Loucy (cell line): ENCODE data around the gene PRSS38.

Experiments used
- H2AFZ ChIP-seq: fragments of 200-600 bp; sonication (generic); 2 replicates; pipeline ENCODE4 v1.6.0; 2016; ENCODE audit warnings: antibody characterized with exemption, mild to moderate bottlenecking, low read length, moderate library complexity
- H3F3A ChIP-seq: fragments of 200-600 bp; 2 replicates; pipeline ENCODE4 v1.6.0; 2016; ENCODE audit warnings: antibody characterized with exemption, low read depth, mild to moderate bottlenecking
- H3K27me3 ChIP-seq: fragments of 200-600 bp; sonication (generic); 2 replicates; pipeline ENCODE4 v1.6.1; 2014; ENCODE audit warnings: low read length, mild to moderate bottlenecking; ENCODE audit not compliant: insufficient read depth, poor library complexity, severe bottlenecking
- H3K36me3 ChIP-seq: fragments of 200-600 bp; sonication (generic); 2 replicates; pipeline ENCODE4 v1.6.1; 2016; ENCODE audit warnings: low read length; ENCODE audit not compliant: insufficient read depth
- H3K4me1 ChIP-seq: fragments of 200-600 bp; sonication (generic); 2 replicates; pipeline ENCODE4 v1.5.1; 2014; ENCODE audit warnings: low read length, mild to moderate bottlenecking; ENCODE audit not compliant: insufficient read depth, poor library complexity, severe bottlenecking
- H3K4me2 ChIP-seq: fragments of 200-600 bp; sonication (generic); 2 replicates; pipeline ENCODE4 v1.6.0; 2014; ENCODE audit warnings: antibody characterized with exemption, low read length, low read depth, mild to moderate bottlenecking; ENCODE audit not compliant: poor library complexity, severe bottlenecking
- H3K4me3 ChIP-seq: fragments of 200-600 bp; sonication (generic); 2 replicates; pipeline ENCODE4 v1.5.1; 2014; ENCODE audit warnings: low read length, mild to moderate bottlenecking, mixed read lengths; ENCODE audit not compliant: poor library complexity, severe bottlenecking
- H3K79me2 ChIP-seq: fragments of 200-600 bp; sonication (generic); 2 replicates; pipeline ENCODE4 v1.6.1; 2014; ENCODE audit warnings: low read length; ENCODE audit not compliant: insufficient read depth
- H3K9ac ChIP-seq: fragments of 200-600 bp; sonication (generic); 2 replicates; pipeline ENCODE4 v1.6.0; 2014; ENCODE audit warnings: mild to moderate bottlenecking, low read depth, low read length, moderate library complexity; ENCODE audit not compliant: poor library complexity, severe bottlenecking
- H3K9me2 ChIP-seq: fragments of 200-600 bp; sonication (generic); replicated peaks from 2 replicates; pipeline ENCODE4 v1.6.1; 2016; ENCODE audit warnings: low read depth, low read length, mixed read lengths
- H3K9me3 ChIP-seq: fragments of 200-600 bp; sonication (generic); 2 replicates; pipeline ENCODE4 v1.6.1; 2014; ENCODE audit warnings: mild to moderate bottlenecking, antibody characterized with exemption, low read length, low read depth; ENCODE audit not compliant: insufficient read depth
- H4K20me1 ChIP-seq: fragments of 200-600 bp; sonication (generic); 2 replicates; pipeline ENCODE4 v1.6.0; 2014; ENCODE audit warnings: antibody characterized with exemption, low read length, mild to moderate bottlenecking; ENCODE audit not compliant: insufficient read depth, poor library complexity, severe bottlenecking
- CTCF ChIP-seq: fragments of 200-600 bp; sonication (generic); conservative IDR thresholded peaks from 2 replicates; pipeline ENCODE4 v1.5.1; 2014; ENCODE audit warnings: mild to moderate bottlenecking, antibody characterized with exemption, low read length
- EZH2phosphoT487 ChIP-seq: fragments of 200-600 bp; IDR thresholded peaks from 2 replicates; pipeline ENCODE4 v1.6.1; 2018; ENCODE audit warnings: antibody characterized with exemption, mild to moderate bottlenecking, moderate library complexity, borderline replicate concordance

The PRSS38 gene

DNA sequence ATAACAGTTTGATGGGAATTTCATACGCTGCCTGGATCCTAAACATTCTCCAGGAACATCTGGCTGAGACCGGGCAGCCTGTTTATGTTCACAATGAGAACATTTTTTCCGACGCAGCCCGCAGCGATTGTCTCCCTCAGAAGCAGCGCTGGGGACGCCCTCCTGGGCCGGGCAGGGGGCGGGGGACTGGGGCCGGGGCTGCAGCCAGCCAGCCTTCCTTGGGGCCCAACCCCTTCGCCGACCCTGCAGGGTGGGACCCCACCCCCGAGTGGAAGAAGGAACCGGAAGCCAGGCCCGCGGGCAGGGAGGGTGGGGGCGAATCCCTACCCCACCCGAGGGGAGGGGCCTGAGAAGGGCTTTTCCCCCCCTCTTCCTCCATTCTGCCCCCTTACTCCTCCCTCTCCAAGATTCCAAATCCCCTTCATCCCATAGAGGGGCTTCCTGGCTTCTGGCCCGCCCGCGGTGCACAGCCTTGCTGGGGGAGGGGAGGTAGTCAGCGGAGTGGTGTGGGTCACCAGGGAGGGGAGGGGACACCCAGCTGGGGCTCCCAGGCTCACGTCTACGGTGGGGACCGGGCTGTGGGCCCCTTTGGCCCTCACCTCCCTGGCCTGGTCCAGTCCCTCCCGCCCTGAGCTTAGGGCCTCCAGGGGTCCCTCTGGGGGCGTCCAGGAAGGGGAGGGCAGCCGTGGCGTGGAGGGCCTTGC lies 71.7 kb downstream of the PRSS38 start:
- no peaks in the 10 kb centered on the region for H3F3A ChIP-seq
- H3K9me3 ChIP-seq = no peaks in the 10 kb centered on the region
- no peaks in the 10 kb centered on the region for H4K20me1 ChIP-seq

GRCh38 chr1:227887697-227888403 lies 72.4 kb downstream of the PRSS38 start:
- Histone ChIP-seq H3K4me2 (no peak overlapping the region), H3K4me1 (no peaks in the 10 kb centered on the region), H3K9me3 (no peaks in the 10 kb centered on the region)

More for the DNA sequence above, 71.7 kb downstream of the PRSS38 start:
- TF ChIP-seq CTCF = no peak
- no peaks in the 10 kb centered on the region for H3K27me3 ChIP-seq
- no peaks in the 10 kb centered on the region for H3K36me3 ChIP-seq
- no peak overlapping the region for H3K4me3 ChIP-seq
- H3K9me2 ChIP-seq = no peaks in the 10 kb centered on the region
- no peaks in the 10 kb centered on the region for H3K79me2 ChIP-seq
- no peak overlapping the region for H3K4me2 ChIP-seq
- no peaks in the 10 kb centered on the region for H3K4me1 ChIP-seq
- H3K9ac ChIP-seq = no peak overlapping the region
- H2AFZ ChIP-seq = no peak overlapping the region

GRCh38 chr1:227888404-227889046 lies 73.0 kb downstream of the PRSS38 start:
- H3K4me2 ChIP-seq = no peak overlapping the region
- H3K4me3 ChIP-seq = no peak overlapping the region
- H2AFZ ChIP-seq = no peak overlapping the region
- no peaks in the 10 kb centered on the region for H4K20me1 ChIP-seq
- H3F3A ChIP-seq = no peaks in the 10 kb centered on the region
- H3K36me3 ChIP-seq = no peaks in the 10 kb centered on the region
- no peak for TF ChIP-seq CTCF
- no peak for TF ChIP-seq EZH2phosphoT487
- H3K79me2 ChIP-seq = no peaks in the 10 kb centered on the region
- H3K4me1 ChIP-seq = no peaks in the 10 kb centered on the region
- H3K9me2 ChIP-seq = no peaks in the 10 kb centered on the region
- H3K27me3 ChIP-seq = no peaks in the 10 kb centered on the region
- H3K9me3 ChIP-seq = no peaks in the 10 kb centered on the region
- no peak overlapping the region for H3K9ac ChIP-seq

More at GRCh38 chr1:227887697-227888403, 72.4 kb downstream of the PRSS38 start:
- Histone ChIP-seq H3K9ac (no peak overlapping the region), H3K4me3 (no peak overlapping the region), H3K79me2 (no peaks in the 10 kb centered on the region), H3K36me3 (no peaks in the 10 kb centered on the region), H2AFZ (no peak overlapping the region), H3K9me2 (no peaks in the 10 kb centered on the region), H3K27me3 (no peaks in the 10 kb centered on the region), H3F3A (no peaks in the 10 kb centered on the region), H4K20me1 (no peaks in the 10 kb centered on the region)
- TF ChIP-seq CTCF (no peak), EZH2phosphoT487 (no peak)
